HCT116 (cell line): Measurements from ENCODE around the gene TMC2. TPM values are rescaled to one million over a fixed set of nuclear protein-coding genes. Genes with fewer than 3 reads are reported as not detected.

ENCODE experiments used
- ATAC-seq: fragments of 200-7000 bp; cut with Tn5 transposase; 2 replicates; pipeline ENCODE4 v1.9.1; 2020; ENCODE audit warnings: mild to moderate bottlenecking, moderate library complexity
- BruUV-seq: library from RNA; stranded (reverse); fragments of 400-500 nt; replicated peaks from 2 replicates; lab custom pipeline; 2021; lab: Mats Ljungman, UMichigan
- CTCF ChIA-PET: fragments of 300-600 bp; sonication (Branson Sonifier 250); formaldehyde crosslinking; loops from one replicate; lab custom pipeline; 2021; ENCODE audit warnings: antibody characterized with exemption; lab: Charles Lee
- POLR2A ChIA-PET: fragments of 300-600, 350-600 bp; sonication (Branson Sonifier 250); formaldehyde crosslinking; loops from one replicate; lab custom pipeline; 2021; ENCODE audit warnings: antibody characterized with exemption; lab: Charles Lee
- RAD21 ChIA-PET, 2 experiments: fragments of 300-600 bp; sonication (Branson Sonifier 250); formaldehyde crosslinking; loops; one replicate each; lab custom pipeline; 2023; ENCODE audit warnings: low total read pairs in 2 of 2; ENCODE audit not compliant: uncharacterized antibody in 2 of 2, unreplicated experiment in 2 of 2, low non-redundant PET in 1 of 2; lab: Charles Lee
- DNase-seq: peaks from one replicate; pipeline ENCODE4 v3.0.0-alpha.2; 2010; ENCODE audit warnings: low read depth, low spot score
- H2AFZ ChIP-seq: fragments of 200-600 bp; shearing (Covaris generic), sonication (generic); 2 replicates; pipeline ENCODE4 v1.6.1; 2017; ENCODE audit warnings: low read depth, mixed run types, mixed read lengths, antibody characterized with exemption, low read length; ENCODE audit not compliant: poor library complexity, severe bottlenecking
- H3K27ac ChIP-seq: 2 replicates; pipeline ENCODE4 v1.5.1; 2012; ENCODE audit warnings: low read depth, low read length
- H3K27me3 ChIP-seq: fragments of 200-600 bp; sonication (generic); 2 replicates; pipeline ENCODE4 v1.6.1; 2016; ENCODE audit warnings: mixed run types, low read length, mixed read lengths; ENCODE audit not compliant: insufficient read depth
- H3K36me3 ChIP-seq, 2 experiments: fragments of 200-500 bp in 1 of 2; fragments of 200-600 bp in 1 of 2; sonication (Bioruptor generic) in 1 of 2; sonication (generic) in 1 of 2; 2 replicates each; pipeline versions ENCODE4 v1.5.1 to v1.6.1; 2014 to 2016; ENCODE audit warnings: low read length in 2 of 2, inconsistent platforms in 1 of 2, mixed read lengths in 1 of 2, mixed run types in 1 of 2; ENCODE audit not compliant: insufficient read depth in 2 of 2, control insufficient read depth in 1 of 2
- H3K4me1 ChIP-seq, 2 experiments: fragments of 200-600 bp in 1 of 2; sonication (generic) in 1 of 2; 2 replicates each; pipeline versions ENCODE4 v1.5.1 to v1.6.1; 2012 to 2017; ENCODE audit warnings: low read length in 2 of 2, inconsistent platforms in 1 of 2, mild to moderate bottlenecking in 1 of 2, mixed read lengths in 1 of 2, mixed run types in 1 of 2, moderate library complexity in 1 of 2; ENCODE audit not compliant: insufficient read depth in 2 of 2, control insufficient read depth in 1 of 2
- H3K4me2 ChIP-seq: fragments of 200-600 bp; sonication (generic); 2 replicates; pipeline ENCODE4 v1.6.1; 2017; ENCODE audit warnings: mixed run types, low read length, mixed read lengths
- H3K4me3 ChIP-seq, 2 experiments: fragments of 200-600 bp in 1 of 2; sonication (generic) in 1 of 2; replicated peaks in 1 of 2; 2 replicates each; pipeline ENCODE4 v1.5.1; 2011 to 2016; ENCODE audit warnings: low read length in 2 of 2, control low read depth in 1 of 2, low read depth in 1 of 2, mild to moderate bottlenecking in 1 of 2, mixed read lengths in 1 of 2, mixed run types in 1 of 2
- H3K79me2 ChIP-seq: fragments of 200-600 bp; sonication (generic); 2 replicates; pipeline ENCODE4 v1.6.1; 2017; ENCODE audit warnings: mild to moderate bottlenecking, mixed run types, low read length, moderate library complexity, mixed read lengths; ENCODE audit not compliant: insufficient read depth
- H3K9ac ChIP-seq: fragments of 200-600 bp; sonication (generic); 2 replicates; pipeline ENCODE4 v1.6.1; 2016; ENCODE audit warnings: low read length, mixed read lengths
- H3K9me2 ChIP-seq: fragments of 200-600 bp; sonication (generic), shearing (Covaris generic); 2 replicates; pipeline ENCODE4 v1.6.1; 2017; ENCODE audit warnings: mixed run types, mild to moderate bottlenecking, moderate library complexity; ENCODE audit not compliant: insufficient read depth
- H3K9me3 ChIP-seq, 2 experiments: fragments of 200-500 bp in 1 of 2; fragments of 200-600 bp in 1 of 2; sonication (Bioruptor generic) in 1 of 2; sonication (generic) in 1 of 2; 2 replicates each; pipeline ENCODE4 v1.6.1; 2014 to 2017; ENCODE audit warnings: low read length in 2 of 2, mixed read lengths in 2 of 2, inconsistent platforms in 1 of 2, low read depth in 1 of 2, mild to moderate bottlenecking in 1 of 2, mixed run types in 1 of 2, moderate library complexity in 1 of 2; ENCODE audit not compliant: control insufficient read depth in 1 of 2, insufficient read depth in 1 of 2
- H4K20me1 ChIP-seq: fragments of 200-600 bp; sonication (generic), shearing (Covaris generic); 2 replicates; pipeline ENCODE4 v1.6.1; 2017; ENCODE audit warnings: mixed run types, mild to moderate bottlenecking, moderate library complexity; ENCODE audit not compliant: insufficient read depth
- EGR1 ChIP-seq: IDR thresholded peaks from 2 replicates; pipeline ENCODE4 v1.6.1; 2012; ENCODE audit warnings: low read depth
- ELF1 ChIP-seq: IDR thresholded peaks from 2 replicates; pipeline ENCODE4 v1.6.1; 2012; ENCODE audit warnings: low read depth, borderline replicate concordance
- EZH2 ChIP-seq: fragments of 200-600 bp; sonication (generic); IDR thresholded peaks from 2 replicates; pipeline ENCODE4 v1.6.1; 2017; ENCODE audit warnings: antibody characterized with exemption, mixed run types
- EZH2phosphoT487 ChIP-seq: fragments of 200-600 bp; IDR thresholded peaks from 2 replicates; pipeline ENCODE4 v1.6.1; 2018; ENCODE audit warnings: antibody characterized with exemption, borderline replicate concordance
- FOSL1 ChIP-seq: IDR thresholded peaks from 2 replicates; pipeline ENCODE4 v1.6.1; 2012; ENCODE audit warnings: low read depth
- JUND ChIP-seq: IDR thresholded peaks from 2 replicates; pipeline ENCODE4 v1.6.1; 2012
- MAX ChIP-seq: IDR thresholded peaks from 2 replicates; pipeline ENCODE4 v1.6.1; 2012
- POLR2A ChIP-seq: IDR thresholded peaks from 2 replicates; pipeline ENCODE4 v1.7.0; 2011; ENCODE audit warnings: borderline replicate concordance; ENCODE audit not compliant: insufficient read depth, insufficient read length; ENCODE audit errors: extremely low read depth
- POLR2AphosphoS5 ChIP-seq: IDR thresholded peaks from 2 replicates; pipeline ENCODE4 v1.6.1; 2011; ENCODE audit warnings: mild to moderate bottlenecking, low read depth, low read length, moderate library complexity
- SIN3A ChIP-seq: IDR thresholded peaks from 2 replicates; pipeline ENCODE4 v1.6.1; 2012; ENCODE audit warnings: low read depth
- SP1 ChIP-seq: IDR thresholded peaks from 2 replicates; pipeline ENCODE4 v1.6.1; 2012; ENCODE audit warnings: low read depth
- SRF ChIP-seq: IDR thresholded peaks from 2 replicates; pipeline ENCODE4 v1.6.1; 2012; ENCODE audit warnings: low read depth
- TCF7L2 ChIP-seq: IDR thresholded peaks from 2 replicates; pipeline ENCODE4 v1.7.0; 2011; ENCODE audit warnings: borderline replicate concordance, inconsistent platforms; ENCODE audit not compliant: insufficient read depth, insufficient read length; ENCODE audit errors: extremely low read depth
- YY1 ChIP-seq: IDR thresholded peaks from 2 replicates; pipeline ENCODE4 v1.6.1; 2011; ENCODE audit warnings: low read length, low read depth, moderate library complexity, mild to moderate bottlenecking; ENCODE audit not compliant: insufficient replicate concordance; ENCODE audit errors: extremely low read depth
- ZFX ChIP-seq: fragments of 450-650 bp; IDR thresholded peaks from 2 replicates; pipeline ENCODE4 v1.6.1; 2017
- intact Hi-C: fragments of 100-400 bp; cut with micrococcal nuclease; formaldehyde crosslinking; loops from 2 replicates; pipeline ENCODE4 v1.10.0; 2022
- total RNA-seq: library from RNA; stranded (reverse); gene quantifications from one replicate; pipeline ENCODE4 v1.2.1, GENCODE V29; 2021; ENCODE audit not compliant: unreplicated experiment

Gene TMC2
- total RNA-seq, 1 experiment from 2014 or later: not detected

GRCh38 chr20:2651772-2652723, 115.7 kb downstream of the TMC2 start, which contains the start of gene NOP56:
NOP56 (plus strand) TSS chr20:2652632; CDS start chr20:2652661, 29 bp downstream.
- Histone ChIP-seq H3K79me2 (peaks cover 74% of the 10 kb centered on the region), H4K20me1 (peaks cover 40% of the 10 kb centered on the region; the same call in 1 of the 2 replicates), H3K27ac (peak within 1 kb of the TSS; percentile 99), H3K9me3 (no peaks in the 10 kb centered on the region), H3K36me3 (peaks cover 35 to 44% of the 10 kb centered on the region in 2 experiments), H3K4me1 (peaks cover 8 to 21% of the 10 kb centered on the region in 2 experiments; a peak in 3 of 4 replicates), H3K4me3 (peak within 1 kb of the TSS; percentile 98 to 100), H3K4me2 (peak within 1 kb of the TSS; percentile 99), H3K9ac (peak within 1 kb of the TSS; percentile 96), H2AFZ (no peak within 1 kb of the TSS), H3K9me2 (no peaks in the 10 kb centered on the region), H3K27me3 (no peaks in the 10 kb centered on the region)
- CTCF ChIA-PET: interaction anchor here (1.1 to 1.4 kb wide), 3 partner anchors 18 to 181 kb away, joined by 3 read pairs; partner anchors contain the start of gene SNRPB
- TF ChIP-seq EZH2phosphoT487 (no peak), EGR1 (peak; percentile 75), SRF (no peak), SIN3A (peak; percentile 88), POLR2A (peak; percentile 98), JUND (peak; percentile 68), MAX (peak; percentile 82), TCF7L2 (peak; percentile 89), FOSL1 (0 out of 2 replicates have a peak, but pooled peaks have one; percentile 0), ELF1 (no peak), SP1 (peak; percentile 79), ZFX (peak; percentile 85), YY1 (peak; percentile 9), POLR2AphosphoS5 (peak; percentile 99), EZH2 (no peak)
- RAD21 ChIA-PET: no interaction called here
- ATAC-seq (peak; percentile 86), DNase-seq (peak; percentile 77)
- POLR2A ChIA-PET: interaction anchor here (0.8 to 2.7 kb wide), 12 partner anchors 8 to 444 kb away, joined by 3 to 28 read pairs (median 4); partner anchors contain the start of genes IDH3B and SNRPB
- TSS peak; percentile 74 for BruUV-seq
- intact Hi-C loops: no loop called here
